Mucosa of descending colon (tissue), 3 donors: Measurements from ENCODE around the gene TTI1. TPM values are rescaled to one million over a fixed set of nuclear protein-coding genes. Genes with fewer than 3 reads are reported as not detected.

Experiments
- ATAC-seq: fragments of 200-7000 bp; cut with Tn5 transposase; one replicate; pipeline ENCODE4 v1.9.1; 2020; ENCODE audit warnings: mild to moderate bottlenecking, moderate library complexity
- DNase-seq, 3 donors: peaks; one replicate each; pipeline ENCODE4 v3.0.0-alpha.2; 2020
- H3K36me3 ChIP-seq: fragments of 200-600 bp; one replicate; pipeline ENCODE4 v1.8.0; 2021; ENCODE audit warnings: low read depth, mild to moderate bottlenecking
- H3K4me1 ChIP-seq: fragments of 200-600 bp; one replicate; pipeline ENCODE4 v1.8.0; 2021; ENCODE audit warnings: low read depth, mild to moderate bottlenecking
- H3K4me3 ChIP-seq: fragments of 200-600 bp; one replicate; pipeline ENCODE4 v1.8.0; 2021; ENCODE audit warnings: mild to moderate bottlenecking
- H3K9me3 ChIP-seq: fragments of 200-600 bp; one replicate; pipeline ENCODE4 v1.8.0; 2021; ENCODE audit warnings: mild to moderate bottlenecking
- intact Hi-C, 2 donors: fragments of 100-400 bp; cut with DNase I in 1 of 2; cut with micrococcal nuclease in 1 of 2; formaldehyde crosslinking; loops; one replicate each; pipeline versions ENCODE4 v1.11.0 to v1.11.1; 2022; cut with DNase I, micrococcal nuclease
- total RNA-seq, 3 donors: library from RNA; stranded (reverse); fragmentation: NEBNext Ultra II Directional in 2 of 3; extraction: Animal tissue kit (Norgen Biotek cat#: 25700) in 2 of 3; gene quantifications; one replicate each; pipeline versions ENCODE4 v1.2.1 to v1.2.4, GENCODE V29; 2021 to 2023
- TF ChIP-seq, protein P1 (sequence below): fragments of 200-600 bp; IDR thresholded peaks from one replicate; pipeline ENCODE4 v1.8.0; 2022; ENCODE audit warnings: antibody characterized with exemption, mild to moderate bottlenecking
- donor health status: DM: no; HTN: no; CAD: no; lungs with moderate emphysema.
- donor health status: DM: no; HTN: no; CAD: no.
- donor health status: DM: no; HTN: yes; CAD: no.

TTI1 gene
- total RNA-seq, 3 donors from 2014 or later = 13.4 to 16.4 (median 14.0) TPM

DNA sequence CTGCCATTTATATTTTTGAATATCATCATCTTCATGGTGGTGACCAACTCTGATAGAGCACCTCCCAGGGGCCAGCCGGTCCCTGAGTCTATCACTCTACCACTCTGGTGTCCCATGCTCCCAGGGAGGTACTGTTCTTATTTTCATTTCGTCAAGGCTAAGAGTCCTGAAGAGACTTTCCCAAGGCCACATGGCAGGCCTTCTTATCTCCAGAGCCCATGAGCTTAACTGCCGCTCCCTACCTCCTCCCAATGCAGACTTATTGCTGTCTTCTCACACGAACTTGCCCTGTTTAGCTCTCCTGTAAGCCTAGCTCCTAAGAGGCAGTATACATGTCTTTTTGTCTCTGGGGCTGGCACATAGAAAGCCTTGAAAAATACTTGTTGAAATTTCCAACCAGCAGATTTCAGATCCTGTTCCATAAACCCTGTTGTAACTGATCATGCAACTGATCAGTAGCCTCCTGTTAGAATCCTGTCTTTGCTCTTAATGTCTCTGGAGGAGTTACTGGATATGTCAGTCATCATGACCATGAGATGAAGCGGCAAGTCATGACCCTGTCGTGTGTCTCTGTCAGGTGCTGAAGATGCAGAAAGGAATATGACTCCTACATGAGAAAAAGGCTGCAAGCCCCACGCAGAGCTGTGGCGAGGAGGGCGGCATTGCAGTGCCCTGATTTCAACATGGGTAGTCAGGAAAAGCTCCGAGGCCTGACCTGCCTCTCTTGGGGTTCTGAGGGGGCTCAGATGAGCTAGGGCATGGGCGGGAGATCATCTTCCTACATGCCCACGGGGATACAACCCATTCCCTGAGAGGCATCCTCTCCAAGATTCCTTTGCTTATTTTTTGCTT, 60.0 kb downstream of the TTI1 start:
- no peak overlapping the region for H3K4me3 ChIP-seq
- TF ChIP-seq, protein P1, sequence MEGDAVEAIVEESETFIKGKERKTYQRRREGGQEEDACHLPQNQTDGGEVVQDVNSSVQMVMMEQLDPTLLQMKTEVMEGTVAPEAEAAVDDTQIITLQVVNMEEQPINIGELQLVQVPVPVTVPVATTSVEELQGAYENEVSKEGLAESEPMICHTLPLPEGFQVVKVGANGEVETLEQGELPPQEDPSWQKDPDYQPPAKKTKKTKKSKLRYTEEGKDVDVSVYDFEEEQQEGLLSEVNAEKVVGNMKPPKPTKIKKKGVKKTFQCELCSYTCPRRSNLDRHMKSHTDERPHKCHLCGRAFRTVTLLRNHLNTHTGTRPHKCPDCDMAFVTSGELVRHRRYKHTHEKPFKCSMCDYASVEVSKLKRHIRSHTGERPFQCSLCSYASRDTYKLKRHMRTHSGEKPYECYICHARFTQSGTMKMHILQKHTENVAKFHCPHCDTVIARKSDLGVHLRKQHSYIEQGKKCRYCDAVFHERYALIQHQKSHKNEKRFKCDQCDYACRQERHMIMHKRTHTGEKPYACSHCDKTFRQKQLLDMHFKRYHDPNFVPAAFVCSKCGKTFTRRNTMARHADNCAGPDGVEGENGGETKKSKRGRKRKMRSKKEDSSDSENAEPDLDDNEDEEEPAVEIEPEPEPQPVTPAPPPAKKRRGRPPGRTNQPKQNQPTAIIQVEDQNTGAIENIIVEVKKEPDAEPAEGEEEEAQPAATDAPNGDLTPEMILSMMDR = no peak
- H3K36me3 ChIP-seq = no peaks in the 10 kb centered on the region
- DNase-seq = no peak
- intact Hi-C loops = no loop called here
- no peaks in the 10 kb centered on the region for H3K4me1 ChIP-seq
- no peak for ATAC-seq
- peaks cover 3% of the 10 kb centered on the region for H3K9me3 ChIP-seq

DNA sequence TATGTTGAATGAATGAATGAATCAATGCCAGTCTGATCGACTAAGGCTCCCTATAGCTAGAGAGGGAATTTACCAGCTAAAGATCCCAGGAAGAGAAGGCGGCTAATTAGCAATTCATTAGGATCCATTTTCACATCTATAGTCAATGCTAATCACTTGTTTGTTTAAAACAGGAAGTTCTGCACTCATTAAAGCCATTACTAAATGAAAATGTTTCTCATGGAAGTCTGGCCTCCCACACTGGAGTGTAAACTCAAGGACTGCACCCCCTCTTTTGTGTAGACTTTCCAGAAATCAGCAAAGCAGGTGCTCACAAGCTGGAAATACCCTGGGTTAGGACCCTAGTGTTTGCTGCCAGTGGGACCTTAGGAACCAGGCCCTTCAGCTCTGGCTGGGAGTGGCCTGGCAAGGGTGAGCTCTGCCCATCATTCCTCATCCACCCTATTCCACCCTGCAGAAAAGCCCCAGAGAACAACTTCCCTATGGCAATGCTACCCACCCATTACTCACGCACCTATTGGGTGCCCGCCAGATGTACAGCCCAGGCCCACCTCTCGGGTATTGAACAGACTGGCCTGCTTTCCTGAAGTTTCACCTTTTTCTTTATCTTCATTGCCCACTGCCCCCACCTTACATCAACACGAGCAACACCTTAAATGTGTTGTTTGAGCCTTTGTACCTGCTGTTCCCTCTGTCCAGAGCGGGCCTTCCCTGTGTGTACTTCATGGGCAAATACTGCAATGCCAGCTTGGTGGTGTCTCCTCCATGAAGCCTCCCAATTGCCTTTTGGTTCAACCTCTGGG, 60.8 kb downstream of the TTI1 start:
- TF ChIP-seq, protein P1 = no peak
- H3K36me3 ChIP-seq = no peaks in the 10 kb centered on the region
- no peak overlapping the region for H3K4me3 ChIP-seq
- H3K4me1 ChIP-seq = no peaks in the 10 kb centered on the region
- intact Hi-C loops = no loop called here
- H3K9me3 ChIP-seq = peaks cover 5% of the 10 kb centered on the region
- no peak for DNase-seq
- no peak for ATAC-seq

DNA sequence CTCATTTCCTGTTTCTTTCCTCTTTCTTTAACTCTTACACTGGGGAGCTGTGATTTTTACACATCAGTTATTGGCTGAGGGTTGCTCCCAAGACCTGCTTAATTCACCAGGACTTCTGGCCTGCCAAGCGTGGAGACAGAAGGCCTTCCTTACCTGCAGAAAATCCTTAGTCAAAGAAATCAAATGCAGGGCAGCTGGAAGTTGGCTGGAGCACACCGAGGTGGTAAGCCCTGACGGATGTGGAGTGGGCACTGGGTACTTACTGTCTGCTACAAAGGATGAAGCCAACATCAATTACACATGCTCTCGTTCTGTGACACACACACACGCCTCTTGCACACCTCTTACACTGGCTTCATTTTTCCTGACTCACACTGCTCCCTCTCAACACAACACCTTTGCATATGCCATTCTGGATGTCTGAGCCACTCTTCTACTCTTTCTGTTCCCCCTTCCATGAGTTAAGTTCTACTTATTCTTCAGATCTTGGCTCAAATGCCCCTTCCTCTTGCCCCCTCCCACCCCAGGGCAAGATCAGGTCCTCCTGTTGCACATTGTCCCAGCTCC, 61.6 kb downstream of the TTI1 start:
- Histone ChIP-seq H3K9me3 (peaks cover 5% of the 10 kb centered on the region), H3K4me3 (no peak overlapping the region), H3K4me1 (no peaks in the 10 kb centered on the region), H3K36me3 (no peaks in the 10 kb centered on the region)
- ATAC-seq = no peak
- intact Hi-C loops = no loop called here
- TF ChIP-seq, protein P1 = no peak
- DNase-seq = no peak

DNA sequence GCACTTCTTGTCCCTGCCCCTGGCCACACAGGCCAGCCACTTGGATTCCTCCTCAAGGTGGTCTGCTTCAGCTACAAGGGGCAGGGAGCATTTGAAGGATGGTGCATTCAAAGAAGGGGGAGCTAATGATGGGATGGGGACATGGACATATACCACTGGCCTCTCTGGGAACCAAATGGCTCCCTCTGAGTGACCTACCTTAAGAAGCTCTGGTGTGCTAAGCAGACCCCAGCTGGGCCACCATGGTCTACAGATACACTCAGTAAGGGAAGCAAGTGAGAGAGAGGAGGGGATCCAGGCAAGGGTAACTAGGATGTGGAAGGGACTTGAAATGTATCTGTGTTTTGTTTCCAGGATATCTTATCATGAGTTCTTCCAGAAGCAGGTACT, 62.4 kb downstream of the TTI1 start:
- no peak for DNase-seq
- H3K9me3 ChIP-seq = peaks cover 5% of the 10 kb centered on the region
- no peaks in the 10 kb centered on the region for H3K4me1 ChIP-seq
- intact Hi-C loops = no loop called here
- TF ChIP-seq, protein P1 = no peak
- no peaks in the 10 kb centered on the region for H3K36me3 ChIP-seq
- ATAC-seq = no peak
- no peak overlapping the region for H3K4me3 ChIP-seq

DNA sequence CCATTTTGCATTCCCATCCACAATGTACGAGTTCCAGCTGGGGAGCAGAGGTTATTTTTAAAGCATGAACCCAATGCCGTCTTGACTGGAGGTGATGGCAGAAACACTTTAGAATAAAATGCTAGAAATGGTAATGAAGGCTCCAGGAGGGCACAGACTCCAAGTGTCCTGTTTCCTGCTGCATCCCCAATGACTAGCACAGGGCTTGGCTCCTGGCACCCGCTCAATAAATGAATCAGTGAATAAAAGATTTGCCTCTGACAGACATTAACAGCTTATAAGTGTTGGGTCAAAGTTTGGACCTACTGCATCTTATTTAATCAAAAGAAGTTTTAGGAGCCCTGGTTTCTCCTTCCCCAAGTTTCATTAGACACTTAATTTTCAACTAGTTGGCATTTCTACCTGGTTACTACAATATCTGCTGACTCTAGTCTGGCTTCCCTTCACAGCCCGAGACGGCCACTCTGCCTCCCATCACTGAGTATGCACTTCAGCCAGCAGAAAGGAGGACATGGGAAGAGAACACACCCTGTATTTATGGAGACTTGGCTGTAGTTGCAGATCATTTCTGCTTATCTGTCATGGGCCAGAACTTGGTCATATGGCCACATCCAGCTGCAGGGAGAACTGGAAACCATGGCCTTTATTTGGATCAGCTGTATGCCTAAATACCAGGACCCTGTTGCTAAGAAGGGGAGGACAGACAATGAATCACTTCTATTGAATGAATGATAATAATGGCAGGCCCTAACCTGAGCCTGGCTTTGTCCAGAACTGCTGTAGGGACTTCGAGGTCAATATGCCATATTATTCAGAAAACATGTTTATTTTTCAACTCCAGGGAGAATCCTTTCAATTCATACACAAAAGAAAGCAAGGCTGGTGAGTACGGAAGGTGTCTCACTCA, 63.1 kb downstream of the TTI1 start:
- Histone ChIP-seq H3K4me1 (no peaks in the 10 kb centered on the region), H3K4me3 (no peak overlapping the region), H3K36me3 (no peaks in the 10 kb centered on the region), H3K9me3 (peaks cover 5% of the 10 kb centered on the region)
- DNase-seq (no peak), ATAC-seq (no peak)
- intact Hi-C loops = no loop called here
- TF ChIP-seq, protein P1 = no peak
